Caco-2 (cell line): ENCODE results near the gene TEAD1. TPM values are rescaled to one million over a fixed set of nuclear protein-coding genes. Genes with fewer than 3 reads are reported as not detected.
A peak's percentile ranks its signal among the peaks of the same experiment; 100 is the strongest.

Source experiments
- BruUV-seq: library from RNA; stranded (reverse); fragments of 400-500 nt; replicated peaks from 2 replicates; lab custom pipeline; 2021; lab: Mats Ljungman, UMichigan
- CTCF ChIA-PET: fragments of 300-600 bp; sonication (Branson Sonifier 250); formaldehyde crosslinking; loops from one replicate; lab custom pipeline; 2022; ENCODE audit warnings: antibody characterized with exemption; lab: Charles Lee
- POLR2A ChIA-PET: fragments of 300-600 bp; sonication (Branson Sonifier 250); formaldehyde crosslinking; loops from one replicate; lab custom pipeline; 2022; ENCODE audit warnings: antibody characterized with exemption; lab: Charles Lee
- DNase-seq, 2 experiments: peaks; one replicate each; pipeline versions ENCODE4 v3.0.0 to v3.0.0-alpha.2; 2020 to 2022
- H3K27me3 ChIP-seq: replicated peaks from 2 replicates; pipeline ENCODE4 v1.6.0; 2011; ENCODE audit warnings: low read length; ENCODE audit not compliant: control insufficient read depth, insufficient read depth
- H3K36me3 ChIP-seq: 2 replicates; pipeline ENCODE4 v1.5.1; 2011; ENCODE audit warnings: low read length; ENCODE audit not compliant: control insufficient read depth, insufficient read depth
- H3K4me1 ChIP-seq: fragments of 250-450 bp; sonication (Bioruptor Pico); 2 replicates; pipeline ENCODE4 v1.5.1; 2020; ENCODE audit warnings: mild to moderate bottlenecking
- H3K4me3 ChIP-seq: 2 replicates; pipeline ENCODE4 v1.5.1; 2011; ENCODE audit warnings: low read depth, mild to moderate bottlenecking, control low read depth, low read length
- H3K9me3 ChIP-seq: fragments of 250-450 bp; sonication (Bioruptor Pico); 2 replicates; pipeline ENCODE4 v1.5.1; 2020; ENCODE audit warnings: mild to moderate bottlenecking, moderate library complexity
- H3K27ac Mint-ChIP-seq: one replicate; pipeline ENCODE4 v1.8.0; 2022; ENCODE audit warnings: mixed read lengths; ENCODE audit not compliant: unreplicated experiment
- H3K27me3 Mint-ChIP-seq: one replicate; pipeline ENCODE4 v1.8.0; 2022; ENCODE audit warnings: mixed read lengths; ENCODE audit not compliant: insufficient read depth, unreplicated experiment
- H3K36me3 Mint-ChIP-seq: one replicate; pipeline ENCODE4 v1.8.0; 2022; ENCODE audit warnings: mild to moderate bottlenecking, mixed read lengths; ENCODE audit not compliant: insufficient read depth, unreplicated experiment
- H3K4me1 Mint-ChIP-seq: one replicate; pipeline ENCODE4 v1.8.0; 2022; ENCODE audit warnings: low read depth, mixed read lengths; ENCODE audit not compliant: unreplicated experiment
- H3K4me3 Mint-ChIP-seq: one replicate; pipeline ENCODE4 v1.8.0; 2022; ENCODE audit warnings: mild to moderate bottlenecking, moderate library complexity, mixed read lengths; ENCODE audit not compliant: unreplicated experiment
- H3K9me3 Mint-ChIP-seq: one replicate; pipeline ENCODE4 v1.8.0; 2022; ENCODE audit warnings: mixed read lengths; ENCODE audit not compliant: unreplicated experiment
- CTCF ChIP-seq, 2 experiments: fragments of 200-600 bp in 1 of 2; IDR thresholded peaks; 1 replicate in 1 of 2; 2 replicates in 1 of 2; pipeline versions ENCODE4 v1.5.1 to v1.8.0; 2011 to 2022; ENCODE audit warnings: antibody characterized with exemption in 1 of 2, control low read depth in 1 of 2, inconsistent platforms in 1 of 2, low read depth in 1 of 2, low read length in 1 of 2, mild to moderate bottlenecking in 1 of 2, moderate library complexity in 1 of 2; ENCODE audit not compliant: insufficient read depth in 1 of 2, severe bottlenecking in 1 of 2, unreplicated experiment in 1 of 2
- intact Hi-C: fragments of 100-400 bp; cut with micrococcal nuclease; formaldehyde crosslinking; loops from one replicate; pipeline ENCODE4 v1.10.0; 2022; ENCODE audit not compliant: unreplicated experiment
- total RNA-seq: library from RNA; stranded (reverse); gene quantifications from 2 replicates; pipeline ENCODE4 v1.2.3, GENCODE V29; 2022

TEAD1 gene
- total RNA-seq, 1 experiment from 2014 or later: 144 TPM

- H3K9me3 Mint-ChIP-seq: peaks cover under 1% of the 10 kb centered on the region
- peaks cover 24% of the 10 kb centered on the region for H3K36me3 Mint-ChIP-seq
- BruUV-seq: no TSS peak
- TF ChIP-seq CTCF (IDR thresholded peaks at IDR 0.05; ENCODE audit: insufficient read depth in 1 of 2, low read depth in 1 of 2, low read length in 1 of 2, severe bottlenecking in 1 of 2, unreplicated experiment in 1 of 2): no peak
- H3K27me3 Mint-ChIP-seq: no peaks in the 10 kb centered on the region
- ChIA-PET CTCF (no interaction called here), POLR2A (no interaction called here)
- no peaks in the 10 kb centered on the region for H3K36me3 ChIP-seq
- intact Hi-C loops: no loop called here
- H3K4me1 Mint-ChIP-seq: peaks cover 36% of the 10 kb centered on the region
- H3K4me3 Mint-ChIP-seq: no peak overlapping the region
- H3K4me1 ChIP-seq: peaks cover 27% of the 10 kb centered on the region
- H3K4me3 ChIP-seq: no peak overlapping the region
- H3K27me3 ChIP-seq: no peaks in the 10 kb centered on the region
- no peak overlapping the region for H3K27ac Mint-ChIP-seq
- DNase-seq: no peak
- no peaks in the 10 kb centered on the region for H3K9me3 ChIP-seq
These were observed 99.4 kb downstream of the TEAD1 start for GRCh38 chr11:12773591-12773990.

GRCh38 chr11:12775955-12776354 lies 101.7 kb downstream of the TEAD1 start:
- peaks cover 45% of the 10 kb centered on the region for H3K36me3 Mint-ChIP-seq
- no TSS peak for BruUV-seq
- Histone ChIP-seq H3K9me3 (no peaks in the 10 kb centered on the region), H3K27me3 (no peaks in the 10 kb centered on the region), H3K4me3 (no peak overlapping the region), H3K36me3 (no peaks in the 10 kb centered on the region), H3K4me1 (peaks cover 3% of the 10 kb centered on the region; the same call in 1 of the 2 replicates)
- POLR2A ChIA-PET: no interaction called here
- CTCF ChIA-PET: no interaction called here
- peaks cover 10% of the 10 kb centered on the region for H3K9me3 Mint-ChIP-seq
- peak overlapping the region; percentile 33 for H3K27ac Mint-ChIP-seq
- peaks cover 43% of the 10 kb centered on the region for H3K4me1 Mint-ChIP-seq
- H3K4me3 Mint-ChIP-seq: no peak overlapping the region
- intact Hi-C loops: no loop called here
- no peaks in the 10 kb centered on the region for H3K27me3 Mint-ChIP-seq
- TF ChIP-seq CTCF (IDR thresholded peaks at IDR 0.05; ENCODE audit: insufficient read depth in 1 of 2, low read depth in 1 of 2, low read length in 1 of 2, severe bottlenecking in 1 of 2, unreplicated experiment in 1 of 2): no peak
- no peak for DNase-seq

- 0 out of 2 replicates have a peak, but pooled peaks cover 3% of the 10 kb centered on the region for H3K4me1 ChIP-seq
- TF ChIP-seq CTCF (IDR thresholded peaks at IDR 0.05; ENCODE audit: insufficient read depth in 1 of 2, low read depth in 1 of 2, low read length in 1 of 2, severe bottlenecking in 1 of 2, unreplicated experiment in 1 of 2): no peak
- ChIA-PET POLR2A (no interaction called here), CTCF (no interaction called here)
- H3K36me3 ChIP-seq: no peaks in the 10 kb centered on the region
- intact Hi-C loops: no loop called here
- no peaks in the 10 kb centered on the region for H3K27me3 Mint-ChIP-seq
- no peak for DNase-seq
- no peak overlapping the region for H3K27ac Mint-ChIP-seq
- H3K4me1 Mint-ChIP-seq: peaks cover 37% of the 10 kb centered on the region
- H3K9me3 Mint-ChIP-seq: peaks cover 10% of the 10 kb centered on the region
- BruUV-seq: no TSS peak
- no peaks in the 10 kb centered on the region for H3K9me3 ChIP-seq
- H3K36me3 Mint-ChIP-seq: peaks cover 45% of the 10 kb centered on the region
- no peak overlapping the region for H3K4me3 ChIP-seq
- no peak overlapping the region for H3K4me3 Mint-ChIP-seq
- H3K27me3 ChIP-seq: no peaks in the 10 kb centered on the region
These were observed 103.1 kb downstream of the TEAD1 start for GRCh38 chr11:12777208-12777874.
